ENCODE measurements around the gene POLR2C.
"Not testable (repeated sequence)": the region's sequence is repeated elsewhere in the genome, so short reads cannot be mapped to it uniquely, and the experiment has no call there.

- TF ChIP-seq POLR2A (IDR thresholded peaks at IDR 0.05; ENCODE audit: low read length); GATA1 (IDR thresholded peaks at IDR 0.05; ENCODE audit: low read depth, low read length): not testable (repeated sequence)
Observed at GRCh38 chr16:57439947-57440346, 22.5 kb upstream of the POLR2C start.
